Type B pancreatic cell (in vitro differentiated cells): ENCODE data around the gene FMN1. TPM values are rescaled to one million over a fixed set of nuclear protein-coding genes. Genes with fewer than 3 reads are reported as not detected.

ENCODE experiments used
- DNase-seq: peaks from one replicate; pipeline ENCODE4 v3.0.0; 2021; ENCODE audit warnings: mixed read lengths; ENCODE audit not compliant: unreplicated experiment; ENCODE audit errors: extremely low spot score
- H3K27ac Mint-ChIP-seq: 2 replicates; pipeline ENCODE4 v1.8.0; 2021; ENCODE audit warnings: mild to moderate bottlenecking, mixed read lengths
- H3K27me3 Mint-ChIP-seq: 2 replicates; pipeline ENCODE4 v1.8.0; 2021; ENCODE audit warnings: mixed read lengths
- H3K36me3 Mint-ChIP-seq: 2 replicates; pipeline ENCODE4 v1.8.0; 2021; ENCODE audit warnings: mixed read lengths
- H3K4me1 Mint-ChIP-seq: one replicate; pipeline ENCODE4 v1.8.0; 2021; ENCODE audit warnings: mixed read lengths; ENCODE audit not compliant: unreplicated experiment
- H3K4me3 Mint-ChIP-seq: 2 replicates; pipeline ENCODE4 v1.8.0; 2021; ENCODE audit warnings: mild to moderate bottlenecking, mixed read lengths
- H3K9me3 Mint-ChIP-seq: 2 replicates; pipeline ENCODE4 v1.8.0; 2021; ENCODE audit warnings: mixed read lengths
- total RNA-seq: library from RNA; stranded (reverse); gene quantifications from 2 replicates; pipeline ENCODE4 v1.2.1, GENCODE V29; 2021; ENCODE audit warnings: low replicate concordance
- TF ChIP-seq, protein P1 (sequence below): fragments of 200-600 bp; sonication (generic); conservative IDR thresholded peaks from 2 replicates; pipeline ENCODE4 v1.5.0; 2021; ENCODE audit warnings: antibody characterized with exemption, mild to moderate bottlenecking

FMN1 gene
- total RNA-seq, 1 donor from 2014 or later = 22.1 TPM

DNA sequence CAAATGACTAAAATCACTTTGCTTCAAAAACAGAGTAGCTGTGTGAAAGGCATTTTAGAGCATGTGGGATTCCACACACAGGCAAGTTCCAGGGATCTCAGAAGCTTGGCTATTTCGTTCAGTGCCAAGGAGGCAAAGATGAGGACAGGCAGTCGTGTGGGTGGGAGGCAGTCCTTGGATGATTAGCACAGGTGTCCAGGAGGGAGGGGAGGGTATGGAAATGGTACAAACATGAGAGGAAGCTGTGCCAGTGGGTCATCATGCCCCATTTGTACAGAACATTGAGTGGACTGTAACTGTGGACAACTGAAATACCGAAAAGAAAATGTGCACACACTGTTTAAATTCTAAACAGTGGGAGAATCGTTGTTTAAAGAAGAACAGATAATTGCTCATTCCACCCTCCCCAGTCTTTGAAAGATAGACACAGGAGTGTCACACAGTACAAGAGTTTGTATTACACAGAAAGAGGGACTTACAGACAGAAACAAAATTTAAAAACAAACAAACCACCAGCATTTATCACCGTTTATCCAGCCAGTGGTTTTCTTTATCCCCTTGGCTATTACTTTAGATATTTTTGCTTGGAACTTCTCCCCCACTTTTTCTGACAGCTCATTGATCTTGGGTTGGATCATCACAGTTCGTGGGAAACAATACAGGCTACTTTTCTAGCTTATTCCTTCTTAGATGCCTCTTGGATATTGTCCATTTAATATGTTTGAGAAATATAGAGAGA lies 353.8 kb downstream of the FMN1 start:
- H3K27me3 Mint-ChIP-seq = no peaks in the 10 kb centered on the region
- no peak overlapping the region for H3K4me3 Mint-ChIP-seq
- H3K27ac Mint-ChIP-seq = no peak overlapping the region
- peaks cover 29% of the 10 kb centered on the region for H3K4me1 Mint-ChIP-seq
- H3K9me3 Mint-ChIP-seq = no peaks in the 10 kb centered on the region
- H3K36me3 Mint-ChIP-seq = no peaks in the 10 kb centered on the region
- DNase-seq = no peak
- TF ChIP-seq, protein P1, sequence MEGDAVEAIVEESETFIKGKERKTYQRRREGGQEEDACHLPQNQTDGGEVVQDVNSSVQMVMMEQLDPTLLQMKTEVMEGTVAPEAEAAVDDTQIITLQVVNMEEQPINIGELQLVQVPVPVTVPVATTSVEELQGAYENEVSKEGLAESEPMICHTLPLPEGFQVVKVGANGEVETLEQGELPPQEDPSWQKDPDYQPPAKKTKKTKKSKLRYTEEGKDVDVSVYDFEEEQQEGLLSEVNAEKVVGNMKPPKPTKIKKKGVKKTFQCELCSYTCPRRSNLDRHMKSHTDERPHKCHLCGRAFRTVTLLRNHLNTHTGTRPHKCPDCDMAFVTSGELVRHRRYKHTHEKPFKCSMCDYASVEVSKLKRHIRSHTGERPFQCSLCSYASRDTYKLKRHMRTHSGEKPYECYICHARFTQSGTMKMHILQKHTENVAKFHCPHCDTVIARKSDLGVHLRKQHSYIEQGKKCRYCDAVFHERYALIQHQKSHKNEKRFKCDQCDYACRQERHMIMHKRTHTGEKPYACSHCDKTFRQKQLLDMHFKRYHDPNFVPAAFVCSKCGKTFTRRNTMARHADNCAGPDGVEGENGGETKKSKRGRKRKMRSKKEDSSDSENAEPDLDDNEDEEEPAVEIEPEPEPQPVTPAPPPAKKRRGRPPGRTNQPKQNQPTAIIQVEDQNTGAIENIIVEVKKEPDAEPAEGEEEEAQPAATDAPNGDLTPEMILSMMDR = no peak

GRCh38 chr15:32838820-32839219 lies 355.7 kb downstream of the FMN1 start:
- no peaks in the 10 kb centered on the region for H3K9me3 Mint-ChIP-seq
- TF ChIP-seq, protein P1 = no peak
- H3K27me3 Mint-ChIP-seq = no peaks in the 10 kb centered on the region
- no peak overlapping the region for H3K4me3 Mint-ChIP-seq
- H3K27ac Mint-ChIP-seq = no peak overlapping the region
- no peak for DNase-seq
- peaks cover 29% of the 10 kb centered on the region for H3K4me1 Mint-ChIP-seq
- H3K36me3 Mint-ChIP-seq = no peaks in the 10 kb centered on the region

DNA sequence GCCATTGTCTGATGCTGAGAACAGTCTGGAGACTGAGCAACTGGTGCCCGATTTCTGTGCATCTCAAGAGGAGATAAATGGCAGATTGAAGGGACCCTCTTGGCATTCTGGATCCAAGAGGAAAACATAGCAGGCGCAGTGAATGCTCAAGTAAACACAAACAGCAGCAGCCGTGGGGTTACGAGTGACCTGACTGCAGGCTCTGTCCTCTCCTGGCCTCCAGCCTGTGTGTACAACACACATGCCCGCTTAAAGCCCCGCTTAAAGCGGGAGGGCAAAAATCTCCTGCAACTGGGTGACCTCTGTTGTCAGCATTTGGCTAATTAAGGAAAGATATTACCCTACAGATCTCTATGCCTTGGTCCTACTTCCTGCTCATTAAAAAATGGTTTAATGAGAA lies 356.2 kb downstream of the FMN1 start:
- Mint-ChIP-seq H3K9me3 (no peaks in the 10 kb centered on the region), H3K27me3 (no peaks in the 10 kb centered on the region), H3K4me1 (peaks cover 29% of the 10 kb centered on the region), H3K4me3 (no peak overlapping the region), H3K36me3 (no peaks in the 10 kb centered on the region), H3K27ac (no peak overlapping the region)
- TF ChIP-seq, protein P1 = no peak
- no peak for DNase-seq

GRCh38 chr15:32837935-32838334 lies 356.6 kb downstream of the FMN1 start:
- Mint-ChIP-seq H3K4me3 (no peak overlapping the region), H3K9me3 (no peaks in the 10 kb centered on the region), H3K27me3 (no peaks in the 10 kb centered on the region), H3K27ac (no peak overlapping the region), H3K36me3 (no peaks in the 10 kb centered on the region), H3K4me1 (peaks cover 29% of the 10 kb centered on the region)
- TF ChIP-seq, protein P1 = no peak
- no peak for DNase-seq

DNA sequence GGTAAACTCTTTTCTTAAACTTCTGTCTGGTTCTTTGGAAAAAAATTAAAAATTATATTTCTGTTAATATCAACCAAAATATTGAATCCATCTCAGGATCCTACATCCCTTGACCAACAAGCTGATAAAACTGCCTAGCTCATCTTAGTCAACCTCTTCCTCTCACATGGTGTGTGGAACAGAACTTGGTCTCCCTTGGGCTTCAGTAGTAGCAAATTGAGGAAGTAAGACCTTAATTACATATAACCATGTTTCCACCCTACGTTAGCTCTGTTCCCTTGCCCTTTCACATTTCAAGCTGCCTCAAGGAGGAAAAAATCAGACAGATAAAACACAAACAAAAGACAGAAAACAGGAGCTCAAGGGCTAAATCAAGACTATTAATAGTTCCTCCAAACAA lies 360.4 kb downstream of the FMN1 start:
- TF ChIP-seq, protein P1 = no peak
- Mint-ChIP-seq H3K4me1 (peaks cover 5% of the 10 kb centered on the region), H3K36me3 (peaks cover 6% of the 10 kb centered on the region), H3K27me3 (no peaks in the 10 kb centered on the region), H3K27ac (no peak overlapping the region), H3K4me3 (no peak overlapping the region), H3K9me3 (no peaks in the 10 kb centered on the region)
- DNase-seq = no peak
